Esophagus (tissue), 2 donors: ENCODE measurements around the gene NPTX1. TPM values are rescaled to one million over a fixed set of nuclear protein-coding genes. Genes with fewer than 3 reads are reported as not detected.

ENCODE experiments used
- H3K27ac ChIP-seq, 2 donors: one replicate each; pipeline ENCODE4 v1.5.1; 2013; ENCODE audit warnings: low read depth in 2 of 2, mild to moderate bottlenecking in 2 of 2, inconsistent platforms in 1 of 2, low read length in 1 of 2, moderate library complexity in 1 of 2
- H3K27me3 ChIP-seq, 2 donors: one replicate each; pipeline ENCODE4 v1.6.1; 2013; ENCODE audit warnings: low read length in 2 of 2, control low read depth in 1 of 2, mild to moderate bottlenecking in 1 of 2; ENCODE audit not compliant: insufficient read depth in 2 of 2, control insufficient read depth in 1 of 2
- H3K36me3 ChIP-seq, 2 donors: one replicate each; pipeline ENCODE4 v1.6.1; 2013; ENCODE audit warnings: low read length in 1 of 2; ENCODE audit not compliant: control insufficient read depth in 2 of 2, insufficient read depth in 2 of 2
- H3K4me1 ChIP-seq, 2 donors: one replicate each; pipeline ENCODE4 v1.6.1; 2013; ENCODE audit warnings: low read length in 1 of 2; ENCODE audit not compliant: control insufficient read depth in 2 of 2, insufficient read depth in 2 of 2
- H3K4me3 ChIP-seq, 2 donors: one replicate each; pipeline ENCODE4 v1.5.1; 2013; ENCODE audit warnings: low read length in 2 of 2, mild to moderate bottlenecking in 2 of 2, low read depth in 1 of 2, moderate library complexity in 1 of 2
- H3K9me3 ChIP-seq, 2 donors: one replicate each; pipeline ENCODE4 v1.6.1; 2013; ENCODE audit warnings: mild to moderate bottlenecking in 2 of 2, low read depth in 1 of 2, low read length in 1 of 2, moderate library complexity in 1 of 2; ENCODE audit not compliant: control insufficient read depth in 2 of 2, insufficient read depth in 1 of 2
- WGBS, 2 donors: extraction: QIAGEN DNeasy Blood & Tissue Kit; methylation state at CpG; one replicate each; pipeline ENCODE4 v1.1.7; 2013; 5-methylcytosine and 5-hydroxymethylcytosine counted together
- polyA plus RNA-seq, 2 donors: library from polyadenylated mRNA; stranded (reverse); fragments of 200-250 nt; gene quantifications; one replicate each; pipeline ENCODE4 v1.2.3, GENCODE V29; 2013
- donor health status: healthy with polysubstance abuse.
- donor health status: Bipolar disorder and iron deficiency.

The NPTX1 gene
- polyA plus RNA-seq, 2 donors: 0.02 to 0.11 TPM

GRCh38 chr17:80432350-80432955 lies 44.0 kb downstream of the NPTX1 start:
- Histone ChIP-seq H3K27ac (no peak overlapping the region), H3K27me3 (no peaks in the 10 kb centered on the region), H3K4me3 (no peak overlapping the region), H3K4me1 (no peaks in the 10 kb centered on the region), H3K9me3 (no peaks in the 10 kb centered on the region), H3K36me3 (no peaks in the 10 kb centered on the region)
- 79 to 83% methylated on average over 15 of the region's 15 CpGs for WGBS, 2 donors

GRCh38 chr17:80431246-80432195 lies 44.9 kb downstream of the NPTX1 start:
- Histone ChIP-seq H3K27ac (no peak overlapping the region), H3K4me3 (no peak overlapping the region), H3K4me1 (no peaks in the 10 kb centered on the region), H3K36me3 (no peaks in the 10 kb centered on the region), H3K9me3 (no peaks in the 10 kb centered on the region), H3K27me3 (no peaks in the 10 kb centered on the region)
- 82 to 85% methylated on average over 29 of the region's 29 CpGs for WGBS, 2 donors

DNA sequence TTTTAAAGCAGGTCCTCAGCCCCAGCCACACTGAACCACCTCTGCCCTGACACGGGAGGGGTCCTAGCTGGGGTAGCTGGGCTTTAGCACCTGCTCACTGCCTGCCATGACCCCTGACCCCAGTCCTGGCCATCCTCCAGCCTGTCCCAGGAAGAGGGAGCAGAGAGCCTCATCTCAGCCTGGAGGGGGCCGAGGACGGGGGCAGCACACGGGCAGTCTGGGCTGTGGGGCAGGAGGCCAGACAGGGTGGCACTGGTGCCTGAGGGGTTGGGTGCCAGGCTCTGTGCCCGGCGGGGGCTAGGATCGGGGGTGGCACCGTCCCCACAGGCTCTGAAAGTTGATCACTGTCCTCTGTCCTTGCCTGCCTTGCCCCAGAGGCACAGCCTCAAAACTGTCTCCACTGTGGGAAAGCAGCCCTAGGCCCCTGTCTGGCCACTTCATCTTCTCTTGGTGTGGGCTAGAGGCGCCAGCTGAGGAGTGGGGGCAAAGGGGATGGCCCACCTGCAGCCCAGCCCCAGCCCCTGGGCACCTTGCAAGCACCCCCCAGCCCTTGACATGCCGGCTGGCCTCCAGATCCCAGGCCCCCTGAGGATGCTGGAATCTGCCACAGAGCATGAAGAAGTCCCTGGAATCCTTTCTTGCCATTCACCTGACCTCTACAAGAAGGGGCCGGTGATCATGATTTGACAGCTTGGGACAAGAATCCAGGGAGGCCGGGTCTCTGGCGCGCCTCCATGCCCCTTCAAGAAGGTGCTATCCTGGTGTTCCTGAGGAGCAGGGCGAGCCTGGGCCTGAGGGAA lies 45.8 kb downstream of the NPTX1 start:
- H3K4me1 ChIP-seq: no peaks in the 10 kb centered on the region

DNA sequence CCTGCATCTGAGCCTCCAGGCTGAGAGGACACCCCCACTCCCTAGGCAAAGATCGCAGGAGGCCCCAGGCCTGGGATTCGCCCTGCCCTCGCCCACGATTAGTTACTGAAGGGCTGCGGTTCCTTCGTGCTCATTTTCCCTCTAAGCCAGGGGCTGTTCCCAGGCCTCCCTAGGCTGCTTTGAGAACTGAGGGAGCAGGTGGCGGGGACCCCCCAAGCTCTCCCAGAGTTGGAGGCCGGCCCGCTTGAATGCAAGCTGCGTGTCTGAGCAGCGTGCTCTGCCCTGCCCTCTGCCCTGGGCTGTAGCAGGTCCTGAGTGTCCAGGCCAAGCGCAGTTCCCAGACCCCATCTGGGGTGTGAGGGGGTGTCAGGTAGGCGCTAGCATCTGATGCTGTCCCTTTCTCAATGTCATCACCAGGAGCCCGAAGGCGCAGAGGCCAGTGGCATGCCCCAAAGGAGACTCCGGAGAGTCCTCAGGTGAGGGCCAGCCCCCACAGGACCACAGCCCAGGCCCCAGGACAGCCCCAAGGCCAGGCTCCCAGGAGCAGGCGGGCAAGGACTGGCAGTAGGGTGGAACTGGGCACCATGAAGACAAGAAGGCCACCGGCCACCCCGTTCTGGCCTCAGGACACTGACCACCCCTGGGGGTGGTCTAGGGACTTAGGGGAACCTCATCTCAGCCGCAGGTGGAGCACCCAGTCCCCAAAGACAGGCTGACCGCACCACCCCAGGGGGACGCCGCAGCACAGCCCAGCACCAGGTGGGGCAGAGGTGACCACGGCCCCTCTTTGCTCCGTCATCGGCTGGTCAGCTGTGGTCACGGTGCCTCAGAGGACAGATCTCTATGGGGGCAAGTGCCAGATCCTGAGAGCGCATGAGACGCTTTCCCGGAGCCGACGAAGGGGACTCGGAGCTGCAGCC lies 46.8 kb downstream of the NPTX1 start:
- 94 to 95% methylated on average over 33 of the region's 33 CpGs for WGBS, 2 donors
- H3K36me3 ChIP-seq: no peaks in the 10 kb centered on the region
- H3K27ac ChIP-seq: no peak overlapping the region
- no peaks in the 10 kb centered on the region for H3K27me3 ChIP-seq
- H3K4me3 ChIP-seq: no peak overlapping the region
- H3K9me3 ChIP-seq: no peaks in the 10 kb centered on the region
- no peaks in the 10 kb centered on the region for H3K4me1 ChIP-seq

More for the DNA sequence above, 45.8 kb downstream of the NPTX1 start:
- no peaks in the 10 kb centered on the region for H3K27me3 ChIP-seq
- WGBS, 2 donors: 60 to 71% methylated on average over 15 of the region's 15 CpGs
- no peak overlapping the region for H3K27ac ChIP-seq
- H3K9me3 ChIP-seq: no peaks in the 10 kb centered on the region
- H3K4me3 ChIP-seq: no peak overlapping the region
- H3K36me3 ChIP-seq: no peaks in the 10 kb centered on the region

DNA sequence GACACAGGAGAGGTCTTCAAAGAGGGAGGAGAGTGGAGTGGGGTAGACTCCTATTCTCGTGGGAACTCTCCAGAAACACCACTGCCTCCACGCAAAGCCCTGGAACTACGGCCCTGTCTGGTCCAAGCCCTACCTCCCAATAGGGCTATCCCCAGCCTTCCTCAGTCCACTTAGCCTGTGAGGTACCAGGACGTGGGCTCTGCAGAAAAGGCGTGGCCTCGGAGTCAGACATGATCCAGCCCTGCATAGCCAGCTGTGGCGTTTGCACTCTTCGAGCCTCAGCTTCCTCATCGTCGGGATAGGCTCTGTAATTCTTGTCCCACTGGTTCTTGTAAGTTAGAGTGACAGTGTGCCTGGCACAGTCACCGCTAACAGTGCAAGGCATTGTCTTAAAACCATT lies 47.6 kb downstream of the NPTX1 start:
- H3K4me3 ChIP-seq: no peak overlapping the region
- 79 to 82% methylated on average over 11 of the region's 11 CpGs for WGBS, 2 donors
- no peak overlapping the region for H3K27ac ChIP-seq
- H3K27me3 ChIP-seq: no peaks in the 10 kb centered on the region
- H3K4me1 ChIP-seq: peaks cover 0 to 1% of the 10 kb centered on the region in 2 donors
- H3K36me3 ChIP-seq: no peaks in the 10 kb centered on the region
- no peaks in the 10 kb centered on the region for H3K9me3 ChIP-seq

DNA sequence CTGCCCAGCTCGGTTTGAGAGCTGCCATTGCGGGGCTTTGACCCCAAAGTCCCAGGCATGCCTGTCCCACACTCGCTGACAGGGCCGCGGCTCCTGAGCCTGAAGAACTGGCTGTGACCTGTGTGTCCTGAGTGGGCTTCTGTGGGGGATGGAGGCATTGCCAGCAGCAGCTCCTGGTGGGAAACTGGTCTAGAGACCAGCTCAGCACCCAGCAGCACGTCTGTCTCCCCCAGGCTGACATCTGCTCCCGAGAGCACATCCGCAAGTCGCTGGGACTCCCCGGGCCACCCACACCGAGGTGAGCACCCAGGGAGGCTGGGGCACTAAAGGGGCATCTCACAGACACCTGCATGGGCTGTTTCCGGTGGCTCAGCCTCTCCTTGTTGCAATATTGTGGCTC lies 48.0 kb downstream of the NPTX1 start:
- H3K36me3 ChIP-seq: no peaks in the 10 kb centered on the region
- no peaks in the 10 kb centered on the region for H3K27me3 ChIP-seq
- no peak overlapping the region for H3K27ac ChIP-seq
- H3K4me1 ChIP-seq: peaks cover 0 to 4% of the 10 kb centered on the region in 2 donors
- WGBS, 2 donors: 89 to 90% methylated on average over 12 of the region's 12 CpGs
- H3K4me3 ChIP-seq: no peak overlapping the region
- no peaks in the 10 kb centered on the region for H3K9me3 ChIP-seq

DNA sequence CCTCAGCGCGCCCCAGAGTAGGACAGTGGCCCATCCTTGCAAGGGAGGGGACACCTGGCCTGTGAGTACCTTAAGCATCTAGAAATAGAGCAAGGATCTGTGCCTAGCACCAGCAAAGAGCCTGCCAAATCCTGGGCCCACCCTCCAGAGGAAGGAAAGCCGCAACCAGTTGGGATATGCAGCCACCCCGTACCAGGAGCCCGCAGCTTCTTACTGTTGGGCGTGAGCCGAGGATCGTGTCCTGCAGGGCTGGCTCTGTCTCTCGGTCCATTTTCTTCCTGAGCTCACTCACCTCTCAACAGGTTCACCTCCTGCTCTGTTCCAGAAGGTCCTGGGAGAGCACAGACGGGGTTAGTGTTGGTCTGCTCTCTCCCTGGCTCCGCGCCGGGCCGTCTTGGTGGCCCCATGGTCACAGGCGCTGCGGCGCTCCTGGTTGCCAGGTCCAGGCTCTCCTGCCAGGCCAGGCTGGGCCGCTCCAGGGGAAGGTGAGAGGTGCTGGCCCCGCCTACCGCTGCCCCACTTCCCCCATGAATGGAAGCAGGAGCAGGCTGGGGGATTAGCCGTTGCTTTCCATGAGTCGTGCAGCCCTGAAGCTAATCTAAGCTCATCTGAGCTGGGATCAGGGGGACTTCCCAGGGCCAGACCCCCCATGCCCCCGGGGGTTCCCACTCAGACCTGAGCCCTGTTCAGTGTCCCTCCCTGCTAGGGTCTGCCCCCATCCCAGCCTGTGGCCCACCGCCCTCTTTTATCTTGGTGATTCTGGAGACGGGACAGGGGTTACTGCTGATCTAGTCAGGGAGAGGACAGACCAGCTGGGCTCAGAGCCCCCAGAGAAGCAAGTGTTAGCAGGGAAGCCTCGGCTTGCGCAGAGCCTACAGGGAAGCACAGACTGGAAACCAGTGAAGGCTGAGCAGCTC lies 48.8 kb downstream of the NPTX1 start:
- Histone ChIP-seq H3K4me3 (no peak overlapping the region), H3K27me3 (no peaks in the 10 kb centered on the region)
- 88 to 89% methylated on average over 26 to 27 of the region's 27 CpGs for WGBS, 2 donors

DNA sequence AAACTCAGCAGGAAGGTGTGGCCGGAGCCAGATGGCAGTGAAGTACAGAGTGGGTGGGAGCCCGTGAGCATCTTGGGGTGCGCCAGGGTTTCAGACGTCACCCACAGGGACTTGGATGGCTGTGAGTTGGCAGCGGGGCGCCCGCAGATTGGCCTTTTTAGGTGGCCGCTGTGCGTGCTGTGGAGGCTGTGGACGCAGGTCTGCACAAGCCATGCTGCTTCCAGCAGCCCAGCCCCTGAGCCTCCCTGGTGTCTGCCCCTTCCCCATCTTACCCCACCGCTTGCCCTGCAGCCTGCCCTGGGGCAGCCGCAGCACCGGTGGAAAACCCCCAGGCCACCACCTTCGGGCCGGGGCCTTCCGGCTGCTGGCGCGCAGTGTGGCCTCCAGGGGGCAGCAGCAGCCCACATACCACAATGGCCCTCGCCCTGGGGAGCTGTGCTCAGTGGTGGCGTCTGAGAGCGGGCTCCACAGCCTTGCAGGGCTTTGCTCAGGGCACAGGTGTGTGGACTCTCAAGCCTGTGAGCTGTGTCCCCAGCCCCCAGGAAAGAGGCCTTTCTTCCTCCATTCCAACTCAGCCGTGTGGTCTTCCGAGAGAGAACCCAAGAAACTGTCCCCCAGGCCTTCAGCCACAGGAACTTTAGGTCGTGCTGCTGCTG lies 49.6 kb downstream of the NPTX1 start:
- no peak overlapping the region for H3K27ac ChIP-seq
- WGBS, 2 donors: 34 to 36% methylated on average over 23 to 24 of the region's 24 CpGs
- H3K9me3 ChIP-seq: no peaks in the 10 kb centered on the region
- no peak overlapping the region for H3K4me3 ChIP-seq
- H3K36me3 ChIP-seq: no peaks in the 10 kb centered on the region
- H3K4me1 ChIP-seq: peaks cover 0 to 7% of the 10 kb centered on the region in 2 donors
- H3K27me3 ChIP-seq: no peaks in the 10 kb centered on the region

More for the DNA sequence above, 48.8 kb downstream of the NPTX1 start:
- Histone ChIP-seq H3K27ac (no peak overlapping the region), H3K4me1 (peaks cover 0 to 7% of the 10 kb centered on the region in 2 donors), H3K9me3 (no peaks in the 10 kb centered on the region), H3K36me3 (no peaks in the 10 kb centered on the region)
